K562 (cell line): Measurements from ENCODE around the gene STMN3. TPM values are rescaled to one million over a fixed set of nuclear protein-coding genes. Genes with fewer than 3 reads are reported as not detected.

Experiments
- BMI1 ChIP-seq: fragments of 150-350 bp; IDR thresholded peaks from 2 replicates; pipeline ENCODE4 v1.6.1; 2014; ENCODE audit warnings: low read length
- NFE2 ChIP-seq: IDR thresholded peaks from 2 replicates; pipeline ENCODE4 v1.6.1; 2014; ENCODE audit warnings: antibody characterized with exemption, low read depth
- TFAP4 ChIP-seq: sonication (generic); formaldehyde crosslinking; IDR thresholded peaks from 2 replicates; pipeline ENCODE4 v1.8.0; 2022; ENCODE audit warnings: missing genetic modification reagents, mild to moderate bottlenecking, moderate library complexity, borderline replicate concordance
- polyA plus RNA-seq, 8 experiments: library from polyadenylated mRNA; depleted of rRNA in 4 of 8; stranded (reverse) in 5 of 8; unstranded in 3 of 8; fragments of >200 nt; fragmentation: Nextera tagmentation in 2 of 8; fragmentation: Illumina TruSeq in 1 of 8; extraction: Ambion mirVana in 2 of 8; extraction: Trizol in 1 of 8; gene quantifications; 2 replicates each; pipeline versions ENCODE4 v1.2.1 to v1.2.3, GENCODE V29; 2011 to 2014; ENCODE audit warnings: inconsistent platforms in 1 of 8, missing spikeins in 1 of 8
- total RNA-seq, 7 experiments: library from RNA; depleted of rRNA in 6 of 7; stranded (reverse); fragments of >200 nt in 6 of 7; fragmentation: Illumina TruSeq in 2 of 7; extraction: Trizol in 2 of 7; gene quantifications; 2 replicates each; pipeline versions ENCODE4 v1.2.1 to v1.2.3, GENCODE V29; 2011 to 2021; ENCODE audit warnings: low replicate concordance in 1 of 7
- TF ChIP-seq, protein P1 (sequence below): fragments of 450-650 bp; IDR thresholded peaks from 2 replicates; pipeline ENCODE4 v1.6.1; 2016; ENCODE audit warnings: low read depth

Gene STMN3
- total and polyA plus RNA-seq, 9 of the 15 experiments (the other 6 are each of a cell fraction or from before 2014, with no cell fraction given) = 0.70 to 65.6 (median 29.4) TPM

GRCh38 chr20:63682384-63683139 is 29.3 kb upstream of the STMN3 start (continued):
- TF ChIP-seq TFAP4 (CRISPR knock-in tag) = peak; percentile 40; the same call in 1 of the 2 replicates
- TF ChIP-seq BMI1 = no peak
- TF ChIP-seq, protein P1, sequence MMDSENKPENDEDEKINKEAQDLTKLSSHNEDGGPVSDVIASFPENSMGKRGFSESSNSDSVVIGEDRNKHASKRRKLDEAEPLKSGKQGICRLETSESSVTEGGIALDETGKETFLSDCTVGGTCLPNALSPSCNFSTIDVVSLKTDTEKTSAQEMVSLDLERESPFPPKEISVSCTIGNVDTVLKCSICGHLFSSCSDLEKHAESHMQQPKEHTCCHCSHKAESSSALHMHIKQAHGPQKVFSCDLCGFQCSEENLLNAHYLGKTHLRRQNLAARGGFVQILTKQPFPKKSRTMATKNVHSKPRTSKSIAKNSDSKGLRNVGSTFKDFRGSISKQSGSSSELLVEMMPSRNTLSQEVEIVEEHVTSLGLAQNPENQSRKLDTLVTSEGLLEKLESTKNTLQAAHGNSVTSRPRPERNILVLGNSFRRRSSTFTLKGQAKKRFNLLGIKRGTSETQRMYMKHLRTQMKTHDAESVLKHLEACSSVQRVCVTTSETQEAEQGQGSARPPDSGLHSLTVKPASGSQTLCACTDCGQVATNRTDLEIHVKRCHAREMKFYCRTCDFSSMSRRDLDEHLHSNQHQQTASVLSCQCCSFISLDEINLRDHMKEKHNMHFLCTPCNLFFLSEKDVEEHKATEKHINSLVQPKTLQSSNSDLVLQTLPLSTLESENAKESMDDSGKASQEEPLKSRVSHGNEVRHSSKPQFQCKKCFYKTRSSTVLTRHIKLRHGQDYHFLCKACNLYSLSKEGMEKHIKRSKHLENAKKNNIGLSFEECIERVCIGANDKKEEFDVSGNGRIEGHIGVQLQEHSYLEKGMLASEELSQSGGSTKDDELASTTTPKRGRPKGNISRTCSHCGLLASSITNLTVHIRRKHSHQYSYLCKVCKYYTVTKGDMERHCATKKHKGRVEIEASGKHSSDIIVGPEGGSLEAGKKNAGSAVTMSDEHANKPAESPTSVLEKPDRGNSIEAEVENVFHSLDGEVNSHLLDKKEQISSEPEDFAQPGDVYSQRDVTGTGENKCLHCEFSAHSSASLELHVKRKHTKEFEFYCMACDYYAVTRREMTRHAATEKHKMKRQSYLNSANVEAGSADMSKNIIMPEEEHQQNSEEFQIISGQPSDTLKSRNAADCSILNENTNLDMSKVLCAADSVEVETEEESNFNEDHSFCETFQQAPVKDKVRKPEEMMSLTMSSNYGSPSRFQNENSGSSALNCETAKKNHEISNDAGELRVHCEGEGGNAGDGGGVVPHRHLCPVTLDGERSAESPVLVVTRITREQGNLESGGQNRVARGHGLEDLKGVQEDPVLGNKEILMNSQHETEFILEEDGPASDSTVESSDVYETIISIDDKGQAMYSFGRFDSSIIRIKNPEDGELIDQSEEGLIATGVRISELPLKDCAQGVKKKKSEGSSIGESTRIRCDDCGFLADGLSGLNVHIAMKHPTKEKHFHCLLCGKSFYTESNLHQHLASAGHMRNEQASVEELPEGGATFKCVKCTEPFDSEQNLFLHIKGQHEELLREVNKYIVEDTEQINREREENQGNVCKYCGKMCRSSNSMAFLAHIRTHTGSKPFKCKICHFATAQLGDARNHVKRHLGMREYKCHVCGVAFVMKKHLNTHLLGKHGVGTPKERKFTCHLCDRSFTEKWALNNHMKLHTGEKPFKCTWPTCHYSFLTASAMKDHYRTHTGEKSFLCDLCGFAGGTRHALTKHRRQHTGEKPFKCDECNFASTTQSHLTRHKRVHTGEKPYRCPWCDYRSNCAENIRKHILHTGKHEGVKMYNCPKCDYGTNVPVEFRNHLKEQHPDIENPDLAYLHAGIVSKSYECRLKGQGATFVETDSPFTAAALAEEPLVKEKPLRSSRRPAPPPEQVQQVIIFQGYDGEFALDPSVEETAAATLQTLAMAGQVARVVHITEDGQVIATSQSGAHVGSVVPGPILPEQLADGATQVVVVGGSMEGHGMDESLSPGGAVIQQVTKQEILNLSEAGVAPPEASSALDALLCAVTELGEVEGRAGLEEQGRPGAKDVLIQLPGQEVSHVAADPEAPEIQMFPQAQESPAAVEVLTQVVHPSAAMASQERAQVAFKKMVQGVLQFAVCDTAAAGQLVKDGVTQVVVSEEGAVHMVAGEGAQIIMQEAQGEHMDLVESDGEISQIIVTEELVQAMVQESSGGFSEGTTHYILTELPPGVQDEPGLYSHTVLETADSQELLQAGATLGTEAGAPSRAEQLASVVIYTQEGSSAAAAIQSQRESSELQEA = no peak
- TF ChIP-seq NFE2 = peak; percentile 10; the same call in 1 of the 2 replicates
- TF ChIP-seq, all 486 proteins: peak for 5
